Measurements from ENCODE around the gene ALG2. TPM values are rescaled to one million over a fixed set of nuclear protein-coding genes. Genes with fewer than 3 reads are reported as not detected.

The ALG2 gene
- total and polyA plus RNA-seq, 2 experiments from 2014 or later = 31.5 to 39.7 TPM

DNA sequence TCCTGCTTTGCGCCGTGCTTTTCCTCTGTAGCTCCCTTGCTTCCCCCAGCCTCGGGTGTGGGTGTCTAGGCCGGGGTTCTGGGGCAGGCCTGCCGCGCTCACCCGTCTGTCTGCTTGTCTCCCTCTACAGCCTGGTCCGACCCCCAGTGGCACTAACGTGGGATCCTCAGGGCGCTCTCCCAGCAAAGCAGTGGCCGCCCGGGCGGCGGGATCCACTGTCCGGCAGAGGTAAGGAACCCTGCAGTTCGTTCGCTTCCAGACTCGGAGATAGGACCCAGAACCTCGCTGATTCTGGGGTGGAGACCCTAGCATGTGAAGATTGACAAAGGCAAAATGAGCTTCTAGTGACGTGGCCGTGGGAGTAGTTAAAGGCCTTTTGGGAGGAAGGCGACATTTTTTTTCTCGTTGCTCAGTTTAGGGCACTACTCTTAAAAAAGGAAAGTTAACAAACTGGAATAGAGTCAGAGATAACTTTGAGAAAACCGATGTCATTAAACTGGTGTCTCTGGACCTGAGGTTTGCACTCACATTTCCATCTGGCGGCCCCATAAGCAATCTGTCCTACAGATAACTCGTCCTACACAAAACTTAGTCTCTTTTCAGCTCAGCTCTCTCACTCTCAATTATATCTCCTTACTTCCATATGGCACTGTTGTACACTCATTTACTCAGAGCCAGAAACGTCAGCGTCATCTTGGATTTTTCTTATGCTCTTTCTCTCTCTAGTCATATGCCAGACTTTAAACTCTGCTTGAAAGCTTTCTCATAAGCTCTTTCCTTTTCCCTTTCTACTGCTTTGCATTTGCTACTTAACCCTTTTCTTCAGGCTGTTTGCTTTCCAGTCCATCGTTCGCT lies 901 bp upstream of the ALG2 start:
- peaks cover 84% of the 10 kb centered on the region for H3K79me2 ChIP-seq (replicated peaks; ENCODE audit: insufficient read depth)
- H3K9me2 ChIP-seq (ENCODE audit: insufficient read depth) = no peaks in the 10 kb centered on the region
- no peaks in the 10 kb centered on the region for H3K27me3 ChIP-seq (ENCODE audit: insufficient read depth)
- H3K4me2 ChIP-seq = peak overlapping the region; percentile 98
- 0 out of 2 replicates have a peak, but pooled peaks have one; percentile 6 for TF ChIP-seq CREB1 (CRISPR knock-in tag; IDR thresholded peaks at IDR 0.05; ENCODE audit: low read depth)
- TF ChIP-seq, protein P1, sequence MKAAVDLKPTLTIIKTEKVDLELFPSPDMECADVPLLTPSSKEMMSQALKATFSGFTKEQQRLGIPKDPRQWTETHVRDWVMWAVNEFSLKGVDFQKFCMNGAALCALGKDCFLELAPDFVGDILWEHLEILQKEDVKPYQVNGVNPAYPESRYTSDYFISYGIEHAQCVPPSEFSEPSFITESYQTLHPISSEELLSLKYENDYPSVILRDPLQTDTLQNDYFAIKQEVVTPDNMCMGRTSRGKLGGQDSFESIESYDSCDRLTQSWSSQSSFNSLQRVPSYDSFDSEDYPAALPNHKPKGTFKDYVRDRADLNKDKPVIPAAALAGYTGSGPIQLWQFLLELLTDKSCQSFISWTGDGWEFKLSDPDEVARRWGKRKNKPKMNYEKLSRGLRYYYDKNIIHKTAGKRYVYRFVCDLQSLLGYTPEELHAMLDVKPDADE (IDR thresholded peaks at IDR 0.05) = no peak
- 0 out of 2 replicates have a peak overlapping the region, but pooled peaks have one; percentile 34 for H2AFZ ChIP-seq
- Mint-ChIP-seq H3K4me1 (peaks cover 19% of the 10 kb centered on the region), H3K36me3 (ENCODE audit: low read depth) (peaks cover 34% of the 10 kb centered on the region), H3K27ac (peak overlapping the region; percentile 100), H3K9me3 (no peaks in the 10 kb centered on the region), H3K27me3 (ENCODE audit: insufficient read depth, low read depth, poor library complexity) (peaks cover 3% of the 10 kb centered on the region), H3K4me3 (peak overlapping the region; percentile 97)
- H4K20me1 ChIP-seq (replicated peaks; ENCODE audit: insufficient read depth) = peaks cover 36% of the 10 kb centered on the region
- H3F3A ChIP-seq (replicated peaks; ENCODE audit: low read depth) = no peaks in the 10 kb centered on the region
- peaks cover 22% of the 10 kb centered on the region for H3K4me1 ChIP-seq (ENCODE audit: insufficient read depth)
- peak overlapping the region; percentile 98 for H3K4me3 ChIP-seq
- peak overlapping the region; percentile 94 for H3K27ac ChIP-seq (ENCODE audit: low read depth)
- ATAC-seq (peak; percentile 53), DNase-seq (ENCODE audit: low spot score) (peak; percentile 38)
- peaks cover 8% of the 10 kb centered on the region; the same call in 1 of the 2 replicates for H3K36me3 ChIP-seq (ENCODE audit: insufficient read depth)

- no peaks in the 10 kb centered on the region for H3K27me3 ChIP-seq (ENCODE audit: insufficient read depth)
- peaks cover 39% of the 10 kb centered on the region for H4K20me1 ChIP-seq (replicated peaks; ENCODE audit: insufficient read depth)
- Mint-ChIP-seq H3K27me3 (ENCODE audit: insufficient read depth, low read depth, poor library complexity) (peaks cover 3% of the 10 kb centered on the region), H3K9me3 (no peaks in the 10 kb centered on the region), H3K4me1 (peaks cover 20% of the 10 kb centered on the region), H3K27ac (peak overlapping the region; percentile 68), H3K36me3 (ENCODE audit: low read depth) (peaks cover 43% of the 10 kb centered on the region), H3K4me3 (peak overlapping the region; percentile 97)
- H2AFZ ChIP-seq = peak overlapping the region; percentile 84; the same call in 1 of the 2 replicates
- ATAC-seq (no peak; the same call in 2 of the 3 replicates), DNase-seq (ENCODE audit: low spot score) (no peak)
- peaks cover 22% of the 10 kb centered on the region for H3K4me1 ChIP-seq (ENCODE audit: insufficient read depth)
- H3K36me3 ChIP-seq (ENCODE audit: insufficient read depth) = peaks cover 12% of the 10 kb centered on the region; the same call in 1 of the 2 replicates
- H3K79me2 ChIP-seq (replicated peaks; ENCODE audit: insufficient read depth) = peaks cover 89% of the 10 kb centered on the region
- no peaks in the 10 kb centered on the region for H3F3A ChIP-seq (replicated peaks; ENCODE audit: low read depth)
- H3K4me3 ChIP-seq = peak overlapping the region; percentile 98
- H3K9me2 ChIP-seq (ENCODE audit: insufficient read depth) = no peaks in the 10 kb centered on the region
- peak overlapping the region; percentile 98 for H3K4me2 ChIP-seq
- peak overlapping the region; percentile 58; the same call in 1 of the 2 replicates for H3K27ac ChIP-seq (ENCODE audit: low read depth)
- TF ChIP-seq ZNF331 (CRISPR knock-in tag; IDR thresholded peaks at IDR 0.05; ENCODE audit: low read depth) = no peak
- no peak for TF ChIP-seq STAT1 (IDR thresholded peaks at IDR 0.05; ENCODE audit: unreplicated experiment)
- no peak for TF ChIP-seq NANOG (IDR thresholded peaks at IDR 0.05; ENCODE audit: borderline replicate concordance)
- TF ChIP-seq EZH2 (IDR thresholded peaks at IDR 0.05; ENCODE audit: low read depth, unreplicated experiment) = no peak
- TF ChIP-seq CREB1 (CRISPR knock-in tag; IDR thresholded peaks at IDR 0.05; ENCODE audit: low read depth) = peak; percentile 71
- TF ChIP-seq, protein P2, sequence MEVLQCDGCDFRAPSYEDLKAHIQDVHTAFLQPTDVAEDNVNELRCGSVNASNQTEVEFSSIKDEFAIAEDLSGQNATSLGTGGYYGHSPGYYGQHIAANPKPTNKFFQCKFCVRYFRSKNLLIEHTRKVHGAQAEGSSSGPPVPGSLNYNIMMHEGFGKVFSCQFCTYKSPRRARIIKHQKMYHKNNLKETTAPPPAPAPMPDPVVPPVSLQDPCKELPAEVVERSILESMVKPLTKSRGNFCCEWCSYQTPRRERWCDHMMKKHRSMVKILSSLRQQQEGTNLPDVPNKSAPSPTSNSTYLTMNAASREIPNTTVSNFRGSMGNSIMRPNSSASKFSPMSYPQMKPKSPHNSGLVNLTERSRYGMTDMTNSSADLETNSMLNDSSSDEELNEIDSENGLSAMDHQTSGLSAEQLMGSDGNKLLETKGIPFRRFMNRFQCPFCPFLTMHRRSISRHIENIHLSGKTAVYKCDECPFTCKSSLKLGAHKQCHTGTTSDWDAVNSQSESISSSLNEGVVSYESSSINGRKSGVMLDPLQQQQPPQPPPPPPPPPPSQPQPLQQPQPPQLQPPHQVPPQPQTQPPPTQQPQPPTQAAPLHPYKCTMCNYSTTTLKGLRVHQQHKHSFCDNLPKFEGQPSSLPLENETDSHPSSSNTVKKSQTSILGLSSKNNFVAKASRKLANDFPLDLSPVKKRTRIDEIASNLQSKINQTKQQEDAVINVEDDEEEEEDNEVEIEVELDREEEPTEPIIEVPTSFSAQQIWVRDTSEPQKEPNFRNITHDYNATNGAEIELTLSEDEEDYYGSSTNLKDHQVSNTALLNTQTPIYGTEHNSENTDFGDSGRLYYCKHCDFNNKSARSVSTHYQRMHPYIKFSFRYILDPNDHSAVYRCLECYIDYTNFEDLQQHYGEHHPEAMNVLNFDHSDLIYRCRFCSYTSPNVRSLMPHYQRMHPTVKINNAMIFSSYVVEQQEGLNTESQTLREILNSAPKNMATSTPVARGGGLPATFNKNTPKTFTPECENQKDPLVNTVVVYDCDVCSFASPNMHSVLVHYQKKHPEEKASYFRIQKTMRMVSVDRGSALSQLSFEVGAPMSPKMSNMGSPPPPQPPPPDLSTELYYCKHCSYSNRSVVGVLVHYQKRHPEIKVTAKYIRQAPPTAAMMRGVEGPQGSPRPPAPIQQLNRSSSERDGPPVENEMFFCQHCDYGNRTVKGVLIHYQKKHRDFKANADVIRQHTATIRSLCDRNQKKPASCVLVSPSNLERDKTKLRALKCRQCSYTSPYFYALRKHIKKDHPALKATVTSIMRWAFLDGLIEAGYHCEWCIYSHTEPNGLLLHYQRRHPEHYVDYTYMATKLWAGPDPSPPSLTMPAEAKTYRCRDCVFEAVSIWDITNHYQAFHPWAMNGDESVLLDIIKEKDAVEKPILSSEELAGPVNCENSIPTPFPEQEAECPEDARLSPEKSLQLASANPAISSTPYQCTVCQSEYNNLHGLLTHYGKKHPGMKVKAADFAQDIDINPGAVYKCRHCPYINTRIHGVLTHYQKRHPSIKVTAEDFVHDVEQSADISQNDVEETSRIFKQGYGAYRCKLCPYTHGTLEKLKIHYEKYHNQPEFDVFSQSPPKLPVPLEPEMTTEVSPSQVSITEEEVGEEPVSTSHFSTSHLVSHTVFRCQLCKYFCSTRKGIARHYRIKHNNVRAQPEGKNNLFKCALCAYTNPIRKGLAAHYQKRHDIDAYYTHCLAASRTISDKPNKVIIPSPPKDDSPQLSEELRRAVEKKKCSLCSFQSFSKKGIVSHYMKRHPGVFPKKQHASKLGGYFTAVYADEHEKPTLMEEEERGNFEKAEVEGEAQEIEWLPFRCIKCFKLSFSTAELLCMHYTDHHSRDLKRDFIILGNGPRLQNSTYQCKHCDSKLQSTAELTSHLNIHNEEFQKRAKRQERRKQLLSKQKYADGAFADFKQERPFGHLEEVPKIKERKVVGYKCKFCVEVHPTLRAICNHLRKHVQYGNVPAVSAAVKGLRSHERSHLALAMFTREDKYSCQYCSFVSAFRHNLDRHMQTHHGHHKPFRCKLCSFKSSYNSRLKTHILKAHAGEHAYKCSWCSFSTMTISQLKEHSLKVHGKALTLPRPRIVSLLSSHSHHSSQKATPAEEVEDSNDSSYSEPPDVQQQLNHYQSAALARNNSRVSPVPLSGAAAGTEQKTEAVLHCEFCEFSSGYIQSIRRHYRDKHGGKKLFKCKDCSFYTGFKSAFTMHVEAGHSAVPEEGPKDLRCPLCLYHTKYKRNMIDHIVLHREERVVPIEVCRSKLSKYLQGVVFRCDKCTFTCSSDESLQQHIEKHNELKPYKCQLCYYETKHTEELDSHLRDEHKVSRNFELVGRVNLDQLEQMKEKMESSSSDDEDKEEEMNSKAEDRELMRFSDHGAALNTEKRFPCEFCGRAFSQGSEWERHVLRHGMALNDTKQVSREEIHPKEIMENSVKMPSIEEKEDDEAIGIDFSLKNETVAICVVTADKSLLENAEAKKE (CRISPR knock-in tag; IDR thresholded peaks at IDR 0.05) = no peak
Observed at GRCh38 chr9:99221266-99221620, 499 bp downstream of the ALG2 start.
